Mucosa of descending colon (tissue), 3 donors: ENCODE data around the gene CDC14A. TPM values are rescaled to one million over a fixed set of nuclear protein-coding genes. Genes with fewer than 3 reads are reported as not detected.

ENCODE experiments used
- ATAC-seq: fragments of 200-7000 bp; cut with Tn5 transposase; one replicate; pipeline ENCODE4 v1.9.1; 2020; ENCODE audit warnings: mild to moderate bottlenecking, moderate library complexity
- DNase-seq, 3 donors: peaks; one replicate each; pipeline ENCODE4 v3.0.0-alpha.2; 2020
- H3K36me3 ChIP-seq: fragments of 200-600 bp; one replicate; pipeline ENCODE4 v1.8.0; 2021; ENCODE audit warnings: low read depth, mild to moderate bottlenecking
- H3K4me1 ChIP-seq: fragments of 200-600 bp; one replicate; pipeline ENCODE4 v1.8.0; 2021; ENCODE audit warnings: low read depth, mild to moderate bottlenecking
- H3K4me3 ChIP-seq: fragments of 200-600 bp; one replicate; pipeline ENCODE4 v1.8.0; 2021; ENCODE audit warnings: mild to moderate bottlenecking
- H3K9me3 ChIP-seq: fragments of 200-600 bp; one replicate; pipeline ENCODE4 v1.8.0; 2021; ENCODE audit warnings: mild to moderate bottlenecking
- CTCF ChIP-seq: fragments of 200-600 bp; IDR thresholded peaks from one replicate; pipeline ENCODE4 v1.8.0; 2022; ENCODE audit warnings: antibody characterized with exemption, mild to moderate bottlenecking
- intact Hi-C, 2 donors: fragments of 100-400 bp; cut with DNase I in 1 of 2; cut with micrococcal nuclease in 1 of 2; formaldehyde crosslinking; loops; one replicate each; pipeline versions ENCODE4 v1.11.0 to v1.11.1; 2022; cut with DNase I, micrococcal nuclease
- total RNA-seq, 3 donors: library from RNA; stranded (reverse); fragmentation: NEBNext Ultra II Directional in 2 of 3; extraction: Animal tissue kit (Norgen Biotek cat#: 25700) in 2 of 3; gene quantifications; one replicate each; pipeline versions ENCODE4 v1.2.1 to v1.2.4, GENCODE V29; 2021 to 2023
- donor health status: DM: no; HTN: no; CAD: no; lungs with moderate emphysema.
- donor health status: DM: no; HTN: no; CAD: no.
- donor health status: DM: no; HTN: yes; CAD: no.

The CDC14A gene
- total RNA-seq, 3 donors from 2014 or later = 15.6 to 34.3 (median 18.5) TPM

GRCh38 chr1:100482167-100482566, 129.9 kb downstream of the CDC14A start:
- intact Hi-C loops = no loop called here
- no peaks in the 10 kb centered on the region for H3K36me3 ChIP-seq
- no peak for ATAC-seq
- H3K4me1 ChIP-seq = no peaks in the 10 kb centered on the region
- no peaks in the 10 kb centered on the region for H3K9me3 ChIP-seq
- no peak for TF ChIP-seq CTCF
- no peak overlapping the region for H3K4me3 ChIP-seq
- no peak for DNase-seq

GRCh38 chr1:100482748-100483147, 130.4 kb downstream of the CDC14A start:
- ATAC-seq (no peak), DNase-seq (no peak)
- Histone ChIP-seq H3K9me3 (no peaks in the 10 kb centered on the region), H3K4me3 (no peak overlapping the region), H3K4me1 (no peaks in the 10 kb centered on the region), H3K36me3 (no peaks in the 10 kb centered on the region)
- intact Hi-C loops = no loop called here
- no peak for TF ChIP-seq CTCF

DNA sequence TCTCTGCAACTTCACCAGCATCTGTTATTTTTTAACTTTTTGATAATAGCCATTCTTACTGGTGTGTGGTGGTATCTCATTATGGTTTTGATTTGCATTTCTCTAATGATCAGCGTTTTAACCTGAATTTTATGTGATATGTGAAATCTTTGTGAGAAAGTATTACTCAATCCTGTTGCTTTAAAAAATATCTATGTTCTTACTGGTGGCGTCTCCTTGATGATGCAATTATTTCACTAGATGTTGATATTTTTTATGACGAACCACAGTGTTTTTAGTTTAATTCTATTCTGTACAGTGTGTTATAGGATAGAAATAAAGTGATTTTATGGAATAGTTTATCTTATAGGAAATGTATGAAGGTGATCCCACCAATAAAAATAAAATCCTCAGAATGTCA, 130.9 kb downstream of the CDC14A start:
- intact Hi-C loops = no loop called here
- DNase-seq = no peak
- Histone ChIP-seq H3K9me3 (no peaks in the 10 kb centered on the region), H3K4me3 (no peak overlapping the region), H3K36me3 (no peaks in the 10 kb centered on the region), H3K4me1 (no peaks in the 10 kb centered on the region)
- ATAC-seq = no peak
- TF ChIP-seq CTCF = no peak

DNA sequence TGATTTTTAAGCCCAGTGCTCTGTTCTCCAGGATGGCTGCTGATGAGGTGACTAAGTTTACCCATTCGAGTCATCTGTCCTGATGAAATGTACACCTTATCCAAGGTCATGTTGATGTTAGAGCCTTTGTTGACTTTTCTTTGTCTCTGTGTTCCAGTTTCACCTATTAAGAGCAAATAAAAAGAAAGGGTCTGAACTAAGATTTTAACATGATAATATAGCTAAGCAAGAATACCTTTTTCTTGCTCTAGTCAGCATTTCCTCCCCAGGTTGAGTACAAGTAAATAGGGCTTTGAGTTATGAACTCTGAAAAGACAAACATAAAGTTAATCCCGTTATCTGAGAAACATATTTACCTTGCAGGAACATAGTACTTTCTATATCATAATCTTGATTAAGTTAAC, 133.6 kb downstream of the CDC14A start:
- H3K9me3 ChIP-seq = no peaks in the 10 kb centered on the region
- no peaks in the 10 kb centered on the region for H3K36me3 ChIP-seq
- DNase-seq = no peak
- TF ChIP-seq CTCF = no peak
- no peak for ATAC-seq
- no peak overlapping the region for H3K4me3 ChIP-seq
- no peaks in the 10 kb centered on the region for H3K4me1 ChIP-seq
- intact Hi-C loops = no loop called here

DNA sequence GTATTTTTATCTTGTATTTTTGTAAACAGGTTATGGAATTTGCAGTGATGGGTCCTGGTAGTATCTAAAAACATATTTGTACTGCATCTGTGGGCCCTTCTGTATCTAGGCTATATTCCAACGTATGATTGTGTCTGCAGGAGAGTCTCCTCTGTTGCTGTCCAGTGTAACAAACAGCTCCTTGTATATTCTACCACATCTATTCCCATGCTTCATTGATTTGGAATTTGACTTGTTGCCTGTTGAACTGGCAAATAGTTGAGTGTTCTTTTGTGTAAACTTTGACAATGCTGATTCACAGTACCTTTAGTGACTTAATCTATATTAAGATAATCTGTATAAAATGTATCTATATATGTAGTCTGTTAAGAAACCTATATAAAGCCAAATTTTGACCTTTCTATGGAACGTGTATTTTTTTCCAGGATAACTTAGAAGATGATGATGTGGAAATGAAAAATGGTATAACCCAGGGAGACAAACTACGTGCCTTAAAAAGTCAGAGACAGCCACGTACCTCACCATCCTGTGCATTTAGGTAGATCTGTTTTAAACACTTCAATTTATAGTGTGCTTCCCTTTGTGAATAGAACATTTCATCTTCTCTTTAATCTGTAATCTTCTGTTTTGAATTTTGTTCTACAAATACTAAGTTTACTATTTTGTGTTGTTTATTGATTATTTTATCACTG, 142.2 kb downstream of the CDC14A start:
- no peak for TF ChIP-seq CTCF
- no peak for DNase-seq
- Histone ChIP-seq H3K4me3 (no peak overlapping the region), H3K4me1 (no peaks in the 10 kb centered on the region), H3K9me3 (no peaks in the 10 kb centered on the region), H3K36me3 (no peaks in the 10 kb centered on the region)
- no peak for ATAC-seq
- intact Hi-C loops = no loop called here

GRCh38 chr1:100496896-100497295, 144.6 kb downstream of the CDC14A start:
- no peaks in the 10 kb centered on the region for H3K9me3 ChIP-seq
- no peaks in the 10 kb centered on the region for H3K4me1 ChIP-seq
- ATAC-seq = no peak
- no peak for TF ChIP-seq CTCF
- H3K36me3 ChIP-seq = no peaks in the 10 kb centered on the region
- H3K4me3 ChIP-seq = no peak overlapping the region
- no peak for DNase-seq
- intact Hi-C loops = no loop called here
